Motor neuron (in vitro differentiated cells): ENCODE results near the gene ILK. TPM values are rescaled to one million over a fixed set of nuclear protein-coding genes. Genes with fewer than 3 reads are reported as not detected.

Source experiments
- ATAC-seq, 8 experiments: fragments of 200-7000 bp; cut with Tn5 transposase; replicated peaks in 6 of 8; 2 replicates each; pipeline ENCODE4 v1.8.0; 2021; ENCODE audit warnings: mild to moderate bottlenecking in 8 of 8, moderate library complexity in 8 of 8
- H3K27ac ChIP-seq, 2 donors: fragments of 250-450 bp; sonication (Bioruptor Pico); 2 replicates each; pipeline ENCODE4 v1.9.0; 2021; ENCODE audit warnings: antibody characterized with exemption in 2 of 2, mild to moderate bottlenecking in 2 of 2, moderate library complexity in 1 of 2
- H3K4me1 ChIP-seq, 2 donors: fragments of 250-450 bp; sonication (Bioruptor Pico); replicated peaks in 1 of 2; 2 replicates each; pipeline ENCODE4 v1.6.1; 2021; ENCODE audit warnings: antibody characterized with exemption in 2 of 2, mild to moderate bottlenecking in 2 of 2, moderate library complexity in 1 of 2
- H3K4me3 ChIP-seq, 5 donors: fragments of 250-450 bp; sonication (Bioruptor Pico); 2 replicates each; pipeline ENCODE4 v1.9.0; 2021; ENCODE audit warnings: antibody characterized with exemption in 5 of 5, mild to moderate bottlenecking in 5 of 5, moderate library complexity in 4 of 5
- WGBS, 10 experiments: fragments of 450-650 bp; shearing (Covaris generic); methylation state at CpG; one replicate each; pipeline ENCODE4 v1.0.0; 2022; 5-methylcytosine and 5-hydroxymethylcytosine counted together
- in situ Hi-C, 9 experiments: fragments of 400-800 bp; cut with MboI; loops; one replicate each; pipeline ENCODE4 v1.15.0; 2021; ENCODE audit warnings: low sequenced_read_pairs in 9 of 9, low pct_unique_long_range_greater_than_20kb in 2 of 9; ENCODE audit not compliant: unreplicated experiment in 9 of 9
- total RNA-seq, 8 experiments: library from RNA; unstranded; fragments of 300-600 nt; gene quantifications; 2 replicates each; pipeline versions ENCODE4 v1.2.3 to v1.2.4, GENCODE V29; 2022

ILK gene
- total RNA-seq, 8 experiments from 2014 or later: 47.9 to 93.5 (median 68.2) TPM

- no peak overlapping the region for H3K27ac ChIP-seq
- ATAC-seq: no peak
- WGBS, 10 experiments: 76 to 99% (median 94%) methylated on average over 9 to 26 of the region's 102 CpGs; no CpG with 5 or more reads in 3 of the 10 experiments
- H3K4me1 ChIP-seq: peaks cover 3 to 5% of the 10 kb centered on the region in 2 donors
- no peak overlapping the region for H3K4me3 ChIP-seq
- in situ Hi-C loops: no loop called here
Measured at GRCh38 chr11:6629892-6630631, 26.5 kb downstream of the ILK start.

DNA sequence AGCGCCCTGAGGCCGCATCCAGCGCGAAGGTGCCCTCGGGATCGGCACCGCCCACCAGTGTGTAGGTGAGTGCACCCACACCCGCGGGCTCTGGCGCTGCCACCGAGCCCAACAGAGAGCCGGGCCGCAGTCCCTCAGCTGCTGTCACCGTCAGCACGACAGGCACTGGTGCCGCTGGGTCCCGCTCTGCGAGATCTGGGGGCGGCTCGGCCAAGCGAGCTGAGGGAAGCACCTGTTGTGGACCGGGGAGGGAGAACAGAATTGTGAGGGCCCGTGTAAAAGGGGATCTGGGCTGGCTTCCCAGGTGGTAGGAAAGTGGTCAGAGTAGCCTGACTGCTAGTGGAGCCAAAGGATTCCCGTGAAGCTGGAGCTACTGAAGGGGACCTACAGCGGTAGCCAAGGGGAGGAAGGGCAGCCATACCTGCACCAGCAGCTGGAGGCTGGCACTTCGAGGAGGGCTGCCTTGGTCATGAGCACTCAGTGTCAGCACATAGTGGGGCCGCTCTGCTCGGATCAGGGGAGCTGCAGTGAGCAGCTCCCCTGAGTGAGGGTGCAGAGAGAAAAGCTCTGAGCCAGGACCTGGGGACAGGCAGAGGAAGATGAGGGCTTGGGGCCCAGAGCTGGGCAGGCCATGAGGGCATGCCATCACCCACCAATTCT is 27.2 kb downstream of the ILK start:
- Histone ChIP-seq H3K27ac (no peak overlapping the region), H3K4me1 (peaks cover 9 to 12% of the 10 kb centered on the region in 2 donors), H3K4me3 (no peak overlapping the region)
- in situ Hi-C loops: no loop called here
- 60 to 100% (median 99%) methylated on average over 1 to 22 of the region's 28 CpGs; no CpG with 5 or more reads in 3 of the 10 experiments for WGBS, 10 experiments
- no peak for ATAC-seq

DNA sequence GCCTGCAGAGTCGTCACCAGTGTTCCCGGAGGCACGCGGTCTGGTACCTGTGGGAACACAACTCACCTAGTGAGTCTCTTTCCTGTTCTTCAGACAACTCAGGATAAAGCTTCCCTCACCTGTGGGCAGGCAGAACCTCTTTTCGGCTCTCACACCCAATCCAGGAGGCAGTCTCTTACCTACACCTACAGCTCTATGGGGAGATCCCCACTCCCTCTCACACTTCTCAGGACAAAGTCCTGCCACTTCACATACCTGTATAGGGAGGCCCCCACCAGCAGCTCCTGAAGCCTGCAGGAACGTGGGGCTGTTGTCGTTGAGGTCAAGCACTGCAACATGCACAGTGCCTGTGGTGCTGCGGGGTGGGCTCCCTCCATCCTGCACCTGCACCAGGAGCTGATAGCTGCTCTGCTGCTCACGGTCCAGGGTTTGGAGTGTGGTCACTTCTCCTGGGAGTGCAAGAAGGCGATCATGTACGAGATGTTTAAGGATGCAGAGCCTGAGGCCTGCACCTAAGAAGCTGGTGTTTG is 27.9 kb downstream of the ILK start:
- H3K4me3 ChIP-seq: no peak overlapping the region
- in situ Hi-C loops: no loop called here
- no peak for ATAC-seq
- 89 to 100% (median 100%) methylated on average over 1 to 4 of the region's 11 CpGs; no CpG with 5 or more reads in 5 of the 10 experiments for WGBS, 10 experiments
- no peak overlapping the region for H3K27ac ChIP-seq
- H3K4me1 ChIP-seq: peaks cover 16 to 19% of the 10 kb centered on the region in 2 donors

GRCh38 chr11:6632116-6633073 is 28.8 kb downstream of the ILK start:
- 60 to 93% (median 87%) methylated on average over 1 to 11 of the region's 29 CpGs; no CpG with 5 or more reads in 2 of the 10 experiments for WGBS, 10 experiments
- Histone ChIP-seq H3K4me1 (peaks cover 18 to 26% of the 10 kb centered on the region in 2 donors), H3K27ac (no peak overlapping the region), H3K4me3 (no peak overlapping the region)
- no peak for ATAC-seq
- in situ Hi-C loops: no loop called here

DNA sequence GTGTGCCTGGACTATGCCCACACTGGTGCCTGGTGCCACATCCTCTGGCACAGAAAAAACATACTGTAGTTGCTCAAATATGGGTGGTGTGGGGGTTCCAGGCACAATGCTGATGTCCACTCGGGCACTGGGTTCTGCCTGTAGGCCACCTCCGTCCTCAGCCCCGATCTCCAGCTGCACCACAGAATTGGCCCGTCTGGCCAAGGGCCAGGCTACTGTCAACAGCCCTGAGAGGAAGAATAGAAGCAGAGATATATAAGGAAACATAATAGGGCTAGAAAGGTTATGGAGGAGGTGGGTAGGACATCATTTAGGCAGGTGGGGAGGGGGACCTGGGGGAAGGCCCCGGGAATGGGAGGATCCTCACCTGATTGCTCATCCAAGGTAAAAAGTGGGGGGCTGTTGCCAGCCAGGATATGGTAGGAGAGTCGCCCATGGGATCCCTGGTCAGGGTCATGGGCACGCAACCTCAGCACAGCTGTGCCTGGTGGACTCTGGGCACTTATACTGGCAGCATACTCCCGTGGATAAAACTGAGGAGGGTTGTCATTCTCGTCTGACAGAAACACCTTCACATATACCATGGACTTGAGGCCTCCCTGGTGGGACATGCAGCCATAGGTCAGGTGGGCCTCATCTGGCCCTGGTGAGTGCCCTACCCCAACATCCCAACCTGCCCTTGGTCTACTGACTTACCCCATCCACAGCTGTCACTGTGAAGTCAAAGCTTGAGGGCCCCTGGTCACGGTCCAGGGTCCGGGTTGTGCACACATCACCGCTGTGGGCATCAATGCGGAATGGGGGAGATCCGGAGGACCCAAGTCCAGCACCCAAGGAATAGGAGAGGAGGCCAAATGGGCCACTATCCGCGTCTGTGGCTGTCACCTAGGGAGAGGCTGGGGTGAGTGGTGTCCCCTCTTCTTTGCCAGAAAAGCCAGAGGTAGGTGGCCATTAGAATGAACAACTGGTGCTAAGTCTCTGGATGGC is 30.1 kb downstream of the ILK start:
- 80 to 100% (median 95%) methylated on average over 1 to 7 of the region's 16 CpGs; no CpG with 5 or more reads in 2 of the 10 experiments for WGBS, 10 experiments
- Histone ChIP-seq H3K4me1 (peaks cover 22 to 30% of the 10 kb centered on the region in 2 donors), H3K27ac (no peak overlapping the region), H3K4me3 (no peak overlapping the region)
- in situ Hi-C loops: no loop called here
- ATAC-seq: no peak

GRCh38 chr11:6634534-6634933 is 31.0 kb downstream of the ILK start:
- WGBS, 10 experiments: 0 to 100% (median 83%) methylated on average over 1 of the region's 1 CpG; no CpG with 5 or more reads in 1 of the 10 experiments
- ATAC-seq: no peak
- H3K4me1 ChIP-seq: peaks cover 22 to 35% of the 10 kb centered on the region in 2 donors
- no peak overlapping the region for H3K27ac ChIP-seq
- H3K4me3 ChIP-seq: no peak overlapping the region
- in situ Hi-C loops: no loop called here

- 0 to 89% (median 60%) methylated on average over 1 to 9 of the region's 10 CpGs; no CpG with 5 or more reads in 2 of the 10 experiments for WGBS, 10 experiments
- H3K4me1 ChIP-seq: peaks cover 22 to 35% of the 10 kb centered on the region in 2 donors
- in situ Hi-C loops: no loop called here
- no peak overlapping the region for H3K4me3 ChIP-seq
- peak overlapping the region; percentile 33 to 51 for H3K27ac ChIP-seq
- peak in 5 of 8 experiments; percentile 80 to 91 (median 89) for ATAC-seq
Measured at GRCh38 chr11:6635082-6635932, 31.7 kb downstream of the ILK start.

- no peak for ATAC-seq
- H3K27ac ChIP-seq: peak overlapping the region in 1 of 2 donors; percentile 11
- no peak overlapping the region for H3K4me3 ChIP-seq
- 40 to 100% (median 86%) methylated on average over 1 to 3 of the region's 3 CpGs; no CpG with 5 or more reads in 1 of the 10 experiments for WGBS, 10 experiments
- H3K4me1 ChIP-seq: peaks cover 22 to 35% of the 10 kb centered on the region in 2 donors
- in situ Hi-C loops: no loop called here
Measured at GRCh38 chr11:6636480-6636879, 32.9 kb downstream of the ILK start.

GRCh38 chr11:6637871-6638270 is 34.3 kb downstream of the ILK start:
- 0 to 100% (median 81%) methylated on average over 1 to 3 of the region's 3 CpGs; no CpG with 5 or more reads in 4 of the 10 experiments for WGBS, 10 experiments
- in situ Hi-C loops: no loop called here
- peak in 3 of 8 experiments; percentile 79 to 99 (median 98) for ATAC-seq
- H3K4me3 ChIP-seq: no peak overlapping the region
- peaks cover 22 to 35% of the 10 kb centered on the region in 2 donors for H3K4me1 ChIP-seq
- no peak overlapping the region for H3K27ac ChIP-seq

- H3K4me3 ChIP-seq: no peak overlapping the region
- WGBS, 10 experiments: 54 to 89% (median 83%) methylated on average over 1 to 3 of the region's 4 CpGs; no CpG with 5 or more reads in 2 of the 10 experiments
- H3K4me1 ChIP-seq: peaks cover 22 to 35% of the 10 kb centered on the region in 2 donors
- ATAC-seq: peak in 3 of 8 experiments; percentile 11 to 55 (median 19)
- H3K27ac ChIP-seq: no peak overlapping the region
- in situ Hi-C loops: no loop called here
Measured at GRCh38 chr11:6638429-6638828, 34.9 kb downstream of the ILK start.
